HG03469 (cell line): Measurements from ENCODE around the gene MBTPS2.
"Not testable (repeated sequence)": the region's sequence is repeated elsewhere in the genome, so short reads cannot be mapped to it uniquely, and the experiment has no call there.

Experiments
- ATAC-seq: cut with Tn5 transposase; IDR thresholded peaks from one replicate; pipeline ENCODE4 v1.9.1; 2021; ENCODE audit warnings: mild to moderate bottlenecking, moderate library complexity, moderate number of reproducible peaks; ENCODE audit not compliant: unreplicated experiment

MBTPS2 gene

GRCh38 chrX:21855937-21856415, 16.6 kb downstream of the MBTPS2 start, which contains the start of gene YY2:
Gene YY2, plus strand, starts transcription at chrX:21855987. Its CDS starts 498 bp downstream, at chrX:21856485.
- no peak for ATAC-seq

GRCh38 chrX:21856504-21856903, 17.1 kb downstream of the MBTPS2 start:
- ATAC-seq = no peak

- ATAC-seq = no peak
Observed at GRCh38 chrX:21863241-21863640, 23.8 kb downstream of the MBTPS2 start.

DNA sequence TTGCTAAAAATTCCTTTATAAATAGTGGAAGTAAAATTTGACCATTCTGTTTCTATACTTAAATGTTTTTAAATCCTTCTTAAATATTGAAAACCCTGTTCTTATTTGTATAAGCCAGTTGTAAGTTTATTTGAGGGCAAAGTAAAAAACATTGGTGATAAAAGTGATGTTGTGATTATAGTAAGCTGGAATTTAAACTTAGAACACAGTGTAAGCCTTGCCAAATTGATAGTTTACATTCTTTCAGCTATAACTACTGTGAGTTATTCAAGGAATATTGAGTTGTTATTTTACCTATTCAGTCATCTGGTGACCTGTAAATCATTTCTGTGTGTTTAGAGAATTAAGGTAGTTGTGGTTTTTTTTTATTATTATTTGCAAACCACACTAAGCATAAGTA, 26.0 kb downstream of the MBTPS2 start:
- ATAC-seq = no peak

- ATAC-seq = no peak
Observed at GRCh38 chrX:21870494-21870893, 31.1 kb downstream of the MBTPS2 start.

- no peak for ATAC-seq
Observed at GRCh38 chrX:21873063-21873775, 33.8 kb downstream of the MBTPS2 start.

DNA sequence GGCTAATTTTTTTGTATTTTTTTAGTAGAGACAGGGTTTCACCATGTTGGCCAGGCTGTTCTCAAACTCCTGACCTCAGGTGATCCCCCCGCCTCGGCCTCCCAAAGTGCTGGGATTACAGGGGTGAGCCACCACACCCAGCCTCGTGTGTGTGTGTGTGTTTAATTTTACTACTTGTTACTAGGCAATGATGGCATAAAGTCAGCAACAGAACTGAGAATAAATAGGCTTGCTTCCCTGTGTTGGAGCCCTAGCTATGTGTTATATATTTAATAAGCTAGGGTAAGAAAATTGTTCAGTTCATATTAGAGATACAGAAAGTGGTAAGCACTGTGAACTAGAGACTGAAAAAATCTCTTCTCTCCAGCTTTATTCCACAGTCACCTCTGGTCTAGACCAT, 34.8 kb downstream of the MBTPS2 start:
- not testable (repeated sequence) for ATAC-seq

- no peak for ATAC-seq
Observed at GRCh38 chrX:21875013-21875412, 35.6 kb downstream of the MBTPS2 start.

DNA sequence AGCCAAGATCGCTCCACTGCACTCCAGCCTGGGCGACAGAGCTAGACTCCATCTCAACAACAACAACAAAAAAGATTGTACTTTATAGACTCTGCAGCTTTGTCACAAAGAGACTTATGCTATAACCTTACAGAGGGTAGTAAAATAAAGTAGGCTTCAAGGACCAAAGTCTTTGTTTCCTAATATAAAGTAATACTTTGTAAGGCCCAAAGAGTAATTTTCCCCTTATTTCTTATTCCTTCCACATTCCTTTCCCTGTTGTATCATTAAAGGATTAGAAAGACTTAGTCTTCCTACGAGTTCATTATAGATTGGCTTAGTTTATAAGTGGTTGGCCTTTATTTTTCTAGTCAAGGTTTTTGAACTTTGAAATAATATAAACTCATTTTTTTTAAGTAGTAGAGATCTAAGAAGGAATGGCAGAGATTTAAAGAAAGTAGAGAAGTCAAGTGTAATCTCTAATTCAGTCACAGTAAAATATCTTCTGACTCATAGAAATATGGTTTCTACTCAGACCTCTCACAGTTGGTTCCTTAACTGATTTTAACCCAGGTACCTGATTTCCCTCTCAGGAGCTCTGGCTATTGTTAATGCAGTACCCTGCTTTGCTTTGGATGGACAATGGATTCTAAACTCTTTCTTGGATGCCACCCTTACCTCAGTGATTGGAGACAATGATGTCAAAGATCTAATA, 42.6 kb downstream of the MBTPS2 start:
- no peak for ATAC-seq

- no peak for ATAC-seq
Observed at GRCh38 chrX:21883258-21883657, 43.8 kb downstream of the MBTPS2 start.

GRCh38 chrX:21885568-21885967, 46.2 kb downstream of the MBTPS2 start:
- ATAC-seq = no peak

- ATAC-seq = no peak
Observed at GRCh38 chrX:21905313-21905712, 65.9 kb downstream of the MBTPS2 start.

- no peak for ATAC-seq
Observed at GRCh38 chrX:21905953-21906352, 66.5 kb downstream of the MBTPS2 start.

DNA sequence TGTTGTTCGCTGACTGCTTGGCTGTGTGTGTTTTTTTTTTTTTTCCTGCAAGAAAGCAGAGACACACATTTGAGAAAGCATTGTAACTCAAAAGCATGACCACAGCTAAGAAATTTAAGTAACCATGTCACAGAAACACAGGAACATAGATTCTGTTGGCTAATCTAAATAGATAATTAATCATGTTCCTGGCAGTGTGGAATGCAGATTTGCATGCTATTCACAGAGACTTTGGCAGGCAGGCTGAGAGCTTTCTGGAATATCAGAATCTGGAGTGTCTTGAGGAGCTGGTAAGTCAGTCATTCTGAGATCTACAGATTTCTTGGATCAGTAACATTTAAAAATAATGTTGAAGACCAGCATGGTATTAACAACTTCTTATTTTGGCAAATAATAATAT, 67.8 kb downstream of the MBTPS2 start:
- no peak for ATAC-seq

DNA sequence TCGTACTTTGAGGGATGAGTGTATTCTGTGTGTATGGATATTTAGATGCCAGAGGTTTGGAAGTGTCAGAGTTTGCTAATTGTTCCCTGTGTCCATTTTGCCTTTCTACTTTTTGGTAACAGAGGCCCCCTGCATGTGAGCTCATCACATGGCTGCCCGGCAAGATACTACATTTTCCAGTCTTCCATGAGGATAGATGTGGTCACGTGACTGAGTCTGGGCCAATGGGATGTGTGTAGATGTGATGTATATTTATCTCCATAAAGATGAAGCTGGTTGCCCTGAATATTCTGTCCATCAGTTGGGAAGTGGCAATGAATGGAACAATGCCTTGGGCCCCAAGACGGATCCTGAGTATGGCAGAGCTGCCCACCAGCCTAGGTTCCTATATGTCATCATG, 72.1 kb downstream of the MBTPS2 start:
- ATAC-seq = no peak

DNA sequence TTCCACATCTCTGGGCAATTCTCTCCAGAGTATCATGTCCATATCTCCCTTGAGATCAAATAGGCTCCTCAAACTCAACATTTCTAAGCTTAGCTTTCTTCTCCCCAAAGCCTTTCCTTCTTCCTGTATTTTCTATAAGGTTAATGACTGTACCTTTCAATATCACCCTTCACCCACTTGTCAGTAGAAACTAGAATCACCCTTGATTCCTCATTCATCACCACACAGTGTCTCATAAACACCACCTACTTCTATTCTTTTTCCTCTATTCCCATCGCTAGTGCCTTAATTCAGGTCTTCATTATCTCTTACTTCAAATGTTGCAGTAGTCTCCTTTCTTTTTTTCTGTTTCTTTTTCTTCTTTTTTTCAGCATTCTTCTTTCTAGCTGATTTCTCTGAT, 72.8 kb downstream of the MBTPS2 start:
- ATAC-seq = no peak

- ATAC-seq = no peak
Observed at GRCh38 chrX:21912989-21913388, 73.6 kb downstream of the MBTPS2 start.

DNA sequence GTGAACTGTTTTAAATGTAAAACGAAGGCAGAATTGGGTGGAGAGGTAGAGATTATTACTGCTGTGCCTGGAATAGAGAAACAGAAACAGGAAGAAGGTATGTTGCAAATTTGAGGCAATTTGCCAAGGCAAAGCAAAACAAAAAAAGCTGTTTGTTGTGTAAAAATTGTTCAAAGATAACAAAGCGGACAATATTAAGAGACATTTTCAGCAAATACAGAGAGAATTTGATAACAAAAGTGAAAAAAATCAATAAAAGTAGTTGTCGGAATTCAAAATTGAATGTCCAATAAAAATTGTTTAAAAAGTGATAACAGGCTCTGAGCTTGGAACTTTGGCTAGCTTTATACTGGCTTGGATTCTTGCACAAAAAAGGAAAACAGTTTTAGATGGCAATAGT, 86.7 kb downstream of the MBTPS2 start:
- ATAC-seq = no peak

DNA sequence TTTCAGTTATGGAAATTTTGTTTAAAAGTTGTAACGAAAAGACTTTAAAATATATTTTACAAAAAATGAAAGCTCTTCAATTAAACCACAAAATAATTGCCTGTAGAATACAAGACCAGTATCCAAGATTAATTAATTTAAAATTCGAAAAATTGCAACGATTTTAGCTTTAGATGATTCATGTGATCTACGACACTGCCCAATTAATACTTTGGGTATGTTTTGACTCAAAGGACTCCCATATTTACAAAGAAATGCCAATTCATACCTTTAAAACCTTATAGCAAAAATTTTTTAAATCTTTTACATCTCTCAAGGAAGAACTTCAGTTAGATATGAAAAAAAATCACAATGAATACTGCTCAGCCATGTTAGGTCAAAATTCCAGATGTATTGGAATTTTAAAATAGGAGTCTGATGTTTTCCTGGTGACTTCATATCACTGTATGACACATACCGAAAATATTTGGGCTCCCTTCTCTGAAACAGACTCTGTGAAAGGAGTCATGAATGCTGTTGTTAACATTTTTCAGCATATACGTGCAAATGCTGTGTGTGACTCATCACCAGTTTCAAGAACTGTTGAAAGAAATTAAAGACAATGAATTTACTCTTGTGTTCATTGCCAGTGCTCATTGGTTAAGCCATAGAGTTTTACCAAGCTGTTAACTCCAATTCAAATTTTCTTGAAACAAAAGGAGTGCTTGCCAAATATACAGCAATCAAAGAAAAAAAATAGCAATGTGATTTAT, 87.3 kb downstream of the MBTPS2 start:
- peak; percentile 88 for ATAC-seq

- no peak for ATAC-seq
Observed at GRCh38 chrX:21929209-21929608, 89.8 kb downstream of the MBTPS2 start.

- ATAC-seq = no peak
Observed at GRCh38 chrX:21930986-21931385, 91.6 kb downstream of the MBTPS2 start.
